ENCODE data around the gene ORM2.

GRCh38 chr9:114287763-114288192, 41.9 kb upstream of the ORM2 start:
- no peak for TF ChIP-seq CTCF (IDR thresholded peaks at IDR 0.05; ENCODE audit: low read depth, low read length, poor library complexity, severe bottlenecking)
- no peak for TF ChIP-seq EZH2phosphoT487 (IDR thresholded peaks at IDR 0.05; ENCODE audit: borderline replicate concordance, low read length)

Measured in DOHH2 (cell line).